ENCODE measurements around the gene TEDC1.
A peak's percentile ranks its signal among the peaks of the same experiment; 100 is the strongest.

The TEDC1 gene

DNA sequence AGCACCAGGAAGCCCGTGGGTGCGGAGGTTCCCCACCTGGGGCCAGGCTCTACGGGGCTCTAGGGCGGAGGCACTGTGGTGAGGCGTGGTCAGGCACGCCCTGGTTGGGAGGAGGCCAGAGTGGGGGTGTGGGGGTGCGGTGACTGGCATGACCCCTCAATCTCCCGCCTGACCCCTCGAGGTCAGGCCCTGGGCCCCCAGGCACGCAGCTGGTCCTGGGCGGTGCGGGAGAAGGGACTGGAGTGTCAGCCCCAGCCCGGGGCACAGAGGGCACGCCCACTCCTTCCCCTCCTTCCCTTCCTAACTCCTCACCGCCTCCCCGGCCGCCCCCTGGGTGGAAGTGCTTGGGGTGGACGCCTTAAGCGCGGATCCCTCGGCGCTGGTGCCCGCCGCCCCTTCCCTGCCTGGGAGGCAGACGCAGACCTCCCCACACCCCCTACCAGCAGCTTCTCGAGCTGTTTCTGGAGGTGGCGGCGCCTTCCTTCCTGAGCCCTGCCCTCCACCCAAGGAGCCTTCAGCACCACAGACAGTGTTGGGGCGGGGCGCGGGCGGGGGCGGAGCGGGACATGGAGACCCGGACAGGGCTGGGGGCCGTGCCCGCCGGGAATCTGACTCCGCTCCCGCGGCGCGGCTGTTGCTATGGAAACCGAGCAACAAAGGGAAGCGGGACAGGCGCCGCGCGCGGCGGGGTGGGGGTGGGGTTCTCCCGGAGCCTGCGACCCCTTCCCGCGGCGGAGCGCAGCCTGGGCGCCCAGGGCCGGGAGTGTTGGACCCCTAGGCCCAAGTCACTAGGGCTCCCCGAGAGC lies 17.2 kb upstream of the TEDC1 start:
- DNase-seq (ENCODE audit: low read depth): no peak

DNA sequence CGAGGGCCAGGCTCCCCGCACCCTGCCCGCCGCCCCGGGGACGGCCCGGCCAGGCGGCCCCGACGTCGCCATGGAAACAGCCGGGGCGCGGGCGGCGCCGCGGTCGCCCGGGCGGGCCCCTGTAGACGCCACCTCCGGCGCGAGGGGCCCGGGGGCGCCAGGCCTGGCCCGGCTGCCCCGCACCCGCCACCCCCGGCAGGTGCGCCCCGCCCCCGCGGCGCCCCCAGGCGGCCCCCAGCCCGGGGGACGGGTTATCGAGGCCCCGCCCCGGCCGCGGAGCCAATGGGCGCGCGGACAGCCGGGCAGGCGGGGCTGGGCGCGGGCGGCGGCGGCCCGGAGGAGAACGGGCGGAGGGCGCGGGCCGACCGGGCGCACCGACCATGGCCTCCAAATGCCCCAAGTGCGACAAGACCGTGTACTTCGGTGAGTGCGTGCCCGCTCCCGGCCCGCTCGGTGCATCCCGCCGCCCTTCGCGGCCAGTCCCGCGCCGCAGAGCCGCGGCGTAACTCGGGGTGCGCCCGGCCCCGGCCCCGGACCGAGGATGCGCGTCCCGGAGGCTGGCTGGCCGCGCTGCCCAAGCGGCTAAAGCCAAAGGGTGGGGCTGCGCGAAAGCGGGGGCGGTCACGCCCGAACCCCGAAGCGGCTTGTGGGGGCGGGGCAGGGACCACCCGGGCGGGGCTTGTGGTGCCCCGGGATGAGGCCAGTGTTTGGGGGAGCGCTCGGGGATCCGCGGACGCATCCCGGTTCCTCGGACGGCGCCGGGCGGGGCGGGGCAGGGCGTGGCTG lies 16.4 kb upstream of the TEDC1 start, which contains the start of gene CRIP2:
Gene CRIP2, plus strand, starts transcription at position 339 of the 786 bp plus-strand sequence. Its CDS starts 42 bp downstream, at position 381.
- DNase-seq (ENCODE audit: low read depth): no peak

DNA sequence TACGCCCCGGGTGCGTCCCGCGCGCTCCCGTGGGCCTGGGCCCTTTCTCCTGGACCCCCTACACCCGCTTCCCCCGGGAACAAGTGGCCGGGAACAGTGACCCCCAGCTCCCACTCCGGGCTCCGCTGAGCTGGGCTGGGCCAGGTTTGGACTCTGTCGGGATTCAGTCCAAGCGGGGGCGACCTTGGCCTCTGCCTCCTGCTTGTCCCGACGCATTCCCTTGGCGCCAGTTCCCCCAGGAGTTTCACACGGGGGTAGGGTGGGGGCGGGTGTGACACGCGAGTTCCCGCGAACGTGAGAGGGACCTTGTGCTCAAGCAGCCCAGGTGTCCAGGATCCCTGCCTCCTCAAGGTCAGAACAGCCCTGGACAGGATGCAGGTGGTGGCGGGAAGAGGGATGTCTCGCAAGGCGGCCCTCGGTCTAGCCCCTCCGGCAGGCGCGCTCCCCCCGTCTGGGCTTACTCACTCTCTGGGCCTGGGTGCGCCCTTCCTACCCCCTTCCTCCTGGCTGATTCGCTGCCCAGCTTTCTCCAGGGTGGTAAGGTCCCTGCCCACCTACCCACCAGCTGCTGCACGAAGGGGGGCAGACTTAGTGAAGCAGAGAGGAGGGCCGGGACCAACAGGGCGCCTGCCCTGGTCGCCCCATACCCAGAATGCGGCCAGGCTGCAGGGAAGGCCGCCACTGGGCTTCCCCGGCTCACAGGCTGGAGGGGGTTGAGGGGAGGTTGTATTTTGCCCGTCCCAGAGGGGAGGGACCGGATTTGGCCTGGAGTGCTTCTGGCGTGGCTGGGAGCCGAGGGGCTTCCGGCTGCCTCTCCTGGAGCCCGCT lies 15.6 kb upstream of the TEDC1 start:
- no peak for DNase-seq (ENCODE audit: low read depth)

DNA sequence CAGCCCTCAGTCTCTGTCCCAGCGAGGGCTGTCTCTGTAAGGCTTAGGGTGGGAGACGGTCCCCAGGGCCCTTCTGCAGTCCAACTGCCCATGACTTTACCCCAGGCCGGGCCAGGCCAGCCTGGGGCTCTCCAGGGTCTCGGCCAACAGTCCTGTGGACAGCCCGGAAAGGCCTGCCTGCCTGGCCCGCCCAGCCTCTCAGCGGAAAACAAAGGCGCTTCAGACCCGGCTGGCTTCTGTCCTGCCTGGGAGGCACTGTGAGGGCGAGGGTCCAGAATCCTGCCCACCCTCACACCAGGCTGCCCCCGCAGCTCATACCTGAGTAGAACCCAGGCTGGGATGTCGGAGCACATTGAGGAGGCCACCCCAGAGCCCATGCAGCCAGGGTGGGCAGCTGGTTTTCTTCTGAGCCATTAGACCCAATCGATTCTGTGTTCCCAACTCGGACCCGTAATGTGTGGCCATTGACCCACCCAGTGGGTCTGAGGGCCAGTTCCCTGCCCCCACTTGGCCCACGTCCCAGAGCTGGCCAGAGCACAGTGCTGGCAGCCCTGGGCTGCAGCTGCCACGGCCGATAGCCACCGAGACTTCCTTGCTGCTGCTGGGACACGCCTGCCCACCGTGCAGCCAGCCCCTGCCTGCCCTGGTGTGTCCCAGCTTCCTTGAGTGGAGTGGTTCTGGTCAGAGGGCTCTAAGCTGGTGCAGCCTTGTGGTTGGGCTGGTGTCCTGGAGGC lies 14.8 kb upstream of the TEDC1 start:
- DNase-seq (ENCODE audit: low read depth): no peak

DNA sequence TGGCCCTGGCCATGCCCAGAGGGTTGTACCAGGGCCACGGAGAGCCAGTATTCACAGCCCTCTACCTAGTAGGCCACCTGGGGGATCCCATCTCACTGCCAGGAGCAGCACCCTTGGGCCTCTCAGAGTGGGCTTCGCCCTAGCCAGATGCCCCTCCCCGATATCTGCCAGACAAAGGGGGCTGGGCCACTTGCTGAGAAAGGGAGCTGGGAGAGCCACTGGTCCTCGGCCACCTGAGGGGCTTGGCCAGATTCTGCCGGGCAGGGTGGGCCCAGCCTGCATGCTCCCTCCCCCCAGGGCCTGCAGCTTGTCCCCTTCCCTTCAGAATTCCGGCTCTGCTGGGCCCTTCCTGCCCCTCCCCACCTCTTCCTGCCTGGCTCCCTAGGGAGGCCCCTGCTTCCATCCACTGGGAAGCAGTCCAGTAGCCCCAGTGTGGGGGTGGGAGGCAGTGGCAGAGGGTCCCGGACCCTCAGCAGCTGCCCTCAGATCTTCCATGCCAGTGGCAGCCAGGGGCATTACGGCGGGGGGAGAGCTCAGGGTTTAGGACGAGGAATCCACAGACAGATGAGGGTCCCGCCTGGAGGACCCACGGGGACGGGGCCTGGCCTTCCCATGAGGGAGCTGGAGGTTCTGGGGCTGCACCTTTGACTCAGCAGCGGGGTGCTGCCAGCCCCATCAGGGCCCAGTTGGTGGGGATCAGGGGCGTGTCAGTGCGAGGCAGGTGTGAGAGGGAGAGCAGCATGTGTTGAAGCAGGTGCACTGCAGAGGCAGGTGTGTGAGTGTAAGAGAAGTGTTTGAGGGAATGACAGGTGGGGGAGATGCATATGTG lies 14.0 kb upstream of the TEDC1 start:
- no peak for DNase-seq (ENCODE audit: low read depth)

DNA sequence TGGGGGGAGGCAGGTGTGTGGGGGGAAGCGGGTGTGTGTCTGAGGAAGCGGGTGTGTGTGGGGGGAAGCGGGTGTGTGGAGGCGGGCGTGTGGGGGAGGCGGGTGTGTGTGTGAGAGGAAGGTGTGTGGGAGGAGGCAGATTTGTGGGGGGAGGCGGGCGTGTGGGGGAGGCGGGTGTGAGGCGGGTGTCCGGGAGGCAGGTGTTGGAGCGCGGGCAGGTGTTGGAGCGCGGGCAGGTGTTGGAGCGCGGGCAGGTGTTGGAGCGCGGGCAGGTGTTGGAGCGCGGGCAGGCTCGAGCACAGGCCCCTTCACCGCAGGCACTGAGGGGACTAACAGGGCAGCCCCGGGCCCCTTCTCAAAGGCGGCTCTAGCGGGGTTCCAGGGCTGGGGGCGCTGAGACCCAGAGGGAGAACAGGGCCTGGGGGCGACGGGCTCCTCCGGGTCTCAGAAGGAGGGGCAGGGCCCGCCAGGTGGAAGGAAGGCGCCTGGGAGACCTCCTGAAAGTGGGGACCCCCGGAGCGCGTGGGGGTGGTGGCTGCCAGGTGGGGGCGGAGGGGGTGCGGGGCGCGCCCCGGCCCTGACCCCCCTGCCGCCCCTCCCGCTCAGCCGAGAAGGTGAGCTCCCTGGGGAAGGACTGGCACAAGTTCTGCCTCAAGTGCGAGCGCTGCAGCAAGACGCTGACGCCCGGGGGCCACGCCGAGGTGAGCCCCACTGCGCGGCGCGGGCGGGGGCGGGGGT lies 13.2 kb upstream of the TEDC1 start:
- no peak for DNase-seq (ENCODE audit: low read depth)

DNA sequence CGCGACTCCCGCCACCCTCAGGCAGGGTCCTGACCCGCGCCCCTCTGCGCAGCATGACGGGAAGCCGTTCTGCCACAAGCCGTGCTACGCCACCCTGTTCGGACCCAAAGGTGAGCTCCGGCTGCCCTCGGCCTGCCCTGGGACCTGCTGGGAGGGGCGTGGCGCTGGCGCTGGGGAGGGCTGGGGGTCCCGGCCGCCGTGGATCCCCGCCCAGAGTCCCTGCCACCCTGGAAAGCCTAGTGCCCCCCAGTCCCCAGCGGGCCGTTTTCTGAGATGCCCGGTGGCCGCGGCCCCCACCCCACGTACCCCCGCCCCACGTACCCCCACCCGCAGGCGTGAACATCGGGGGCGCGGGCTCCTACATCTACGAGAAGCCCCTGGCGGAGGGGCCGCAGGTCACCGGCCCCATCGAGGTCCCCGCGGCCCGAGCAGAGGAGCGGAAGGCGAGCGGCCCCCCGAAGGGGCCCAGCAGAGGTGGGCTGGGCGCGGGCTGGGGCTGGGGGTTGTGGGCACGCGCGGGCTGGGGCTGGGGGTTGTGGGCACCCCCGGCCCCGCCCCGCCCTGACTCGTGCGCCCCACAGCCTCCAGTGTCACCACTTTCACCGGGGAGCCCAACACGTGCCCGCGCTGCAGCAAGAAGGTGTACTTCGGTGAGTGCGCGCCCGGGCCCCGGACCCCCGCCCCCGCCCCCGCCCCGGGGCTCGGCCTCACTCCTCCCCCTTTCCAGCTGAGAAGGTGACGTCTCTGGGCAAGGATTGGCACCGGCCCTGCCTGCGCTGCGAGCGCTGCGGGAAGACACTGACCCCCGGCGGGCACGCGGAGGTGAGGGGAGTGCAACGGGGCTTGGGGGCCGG lies 12.4 kb upstream of the TEDC1 start:
- no peak for DNase-seq (ENCODE audit: low read depth)

DNA sequence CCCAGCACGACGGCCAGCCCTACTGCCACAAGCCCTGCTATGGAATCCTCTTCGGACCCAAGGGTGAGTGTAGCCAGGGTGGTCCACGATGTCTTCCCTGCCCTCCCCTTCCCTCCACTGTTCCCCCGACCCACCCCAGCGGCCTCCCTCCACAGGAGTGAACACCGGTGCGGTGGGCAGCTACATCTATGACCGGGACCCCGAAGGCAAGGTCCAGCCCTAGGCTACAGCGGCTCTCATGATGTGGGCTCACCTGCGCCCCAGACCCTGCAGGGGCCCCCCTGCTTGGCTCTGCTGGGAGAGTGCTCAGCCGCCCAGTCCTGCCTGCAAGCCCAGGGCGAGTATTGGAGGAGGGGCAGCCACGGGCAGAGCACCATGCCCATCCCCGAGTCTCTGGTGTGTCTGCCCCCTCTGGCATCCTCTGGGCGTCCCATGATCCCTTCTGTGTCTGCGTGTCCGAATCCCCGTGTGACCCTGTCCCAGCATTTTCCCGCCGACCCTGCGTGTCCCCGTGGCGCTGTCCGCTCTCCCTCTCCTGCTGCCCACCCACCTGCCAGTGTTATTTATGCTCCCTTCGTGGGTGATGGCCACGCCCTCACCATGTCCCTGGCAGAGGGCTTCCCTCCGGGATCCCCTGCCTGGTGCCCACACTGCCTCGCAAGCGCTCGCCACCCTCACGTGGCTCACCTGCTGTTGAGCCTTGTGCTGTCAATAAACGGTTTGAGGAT lies 11.5 kb upstream of the TEDC1 start:
- no peak for DNase-seq (ENCODE audit: low read depth)

DNA sequence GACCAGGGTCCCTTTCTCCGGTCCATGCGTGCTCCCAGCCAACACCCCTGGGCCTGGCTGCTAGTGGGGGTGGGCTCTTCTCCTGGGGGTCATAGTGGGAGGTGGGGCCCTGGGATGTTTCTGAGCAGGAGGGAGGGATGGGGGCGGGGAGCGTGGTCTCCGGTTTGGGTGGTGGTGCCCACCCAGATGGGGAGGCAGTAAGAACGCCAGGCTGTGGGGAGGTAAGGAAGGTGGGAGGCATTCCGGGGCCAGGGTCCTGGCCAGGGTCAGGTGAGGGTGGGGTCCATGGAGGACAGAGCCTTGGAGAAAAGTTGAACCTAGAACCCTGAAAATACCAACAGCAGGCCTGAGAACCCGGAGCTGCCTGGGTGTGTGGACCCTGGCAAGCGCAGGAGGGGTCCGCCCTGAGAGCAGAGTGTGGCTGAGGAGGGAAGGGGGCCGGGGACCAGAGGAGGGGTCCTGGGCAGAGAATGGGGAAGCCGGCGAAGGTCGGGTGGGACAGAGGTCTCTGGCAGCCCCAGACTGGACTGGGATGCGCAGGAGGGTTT lies 10.8 kb upstream of the TEDC1 start:
- no peak for DNase-seq (ENCODE audit: low read depth)

DNA sequence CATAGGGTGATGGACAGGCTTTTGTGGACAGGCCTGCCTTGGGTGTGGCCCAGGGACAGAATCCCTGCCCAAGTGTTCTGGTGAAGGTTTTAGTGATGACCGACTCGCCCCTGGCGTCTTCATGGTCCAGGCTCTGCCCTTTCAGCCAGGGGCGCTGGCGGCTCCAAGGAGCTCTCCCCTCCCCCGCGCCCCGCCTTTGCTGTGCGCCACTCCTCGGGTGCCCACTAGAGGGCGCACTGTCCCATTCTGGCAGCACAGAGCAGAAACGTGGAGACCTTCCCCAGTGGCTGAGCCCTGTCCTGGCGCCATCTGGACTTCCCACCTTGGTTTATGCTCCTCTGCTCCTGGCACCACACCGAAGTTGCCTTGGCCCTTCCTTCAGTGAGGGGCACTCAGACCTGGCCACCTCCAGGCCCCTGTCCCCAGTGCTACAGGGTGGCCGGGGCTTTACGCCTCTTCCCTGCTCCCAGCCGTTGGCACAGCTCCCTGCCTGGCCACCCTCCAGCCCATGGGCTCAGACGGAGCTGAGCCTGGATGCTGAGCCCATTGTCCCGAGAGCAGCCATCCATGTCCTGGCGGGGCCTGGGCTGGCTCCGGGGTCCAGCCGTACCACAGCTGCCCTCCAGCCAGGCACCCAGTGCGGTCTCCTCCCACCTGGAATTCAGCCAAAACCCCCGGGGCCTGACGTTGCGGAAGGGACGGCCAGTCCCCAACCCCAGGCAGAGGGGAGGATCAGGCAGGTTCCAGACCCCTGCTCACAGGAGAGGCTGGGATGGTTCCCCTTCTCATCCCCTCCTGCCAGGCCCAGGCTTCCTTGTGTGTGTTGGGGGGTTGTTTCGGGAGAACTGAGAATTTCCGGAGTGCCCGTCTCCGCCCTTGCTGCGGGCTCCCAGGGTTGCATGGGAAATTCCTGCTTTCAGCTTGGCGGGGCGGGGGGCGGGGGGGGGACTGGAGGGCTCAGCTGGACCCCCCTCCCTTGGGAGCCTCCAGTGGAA lies 9.9 kb upstream of the TEDC1 start:
- no peak for DNase-seq (ENCODE audit: low read depth)

DNA sequence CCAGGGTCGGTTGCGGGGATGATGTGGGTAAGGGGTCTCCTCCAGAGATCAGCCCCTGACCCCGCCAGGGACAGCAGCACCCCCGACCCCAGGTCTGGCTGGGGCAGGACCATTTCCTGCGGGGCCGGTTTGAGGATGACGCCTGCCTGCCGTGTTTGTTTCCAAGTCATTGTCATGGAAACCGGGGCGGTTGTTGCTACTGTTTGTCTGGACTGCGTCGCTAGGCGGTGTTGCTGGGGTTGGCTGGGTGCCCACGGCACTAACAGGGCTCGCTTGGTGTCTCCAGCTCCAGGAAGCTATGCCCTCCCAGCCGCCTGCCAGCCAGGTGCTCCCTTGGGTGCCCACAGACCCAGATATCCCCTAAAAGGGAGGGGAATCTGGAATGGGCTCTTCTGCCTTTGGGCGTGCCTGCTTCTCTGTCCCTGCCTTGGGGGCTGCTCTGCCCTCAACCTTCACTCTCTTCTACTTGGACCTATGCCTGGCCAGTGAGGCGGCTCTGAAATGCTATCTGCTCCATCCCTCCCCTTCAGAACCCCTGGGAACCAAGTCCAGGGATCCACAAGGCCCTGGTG lies 9.1 kb upstream of the TEDC1 start:
- DNase-seq (ENCODE audit: low read depth): peak; percentile 89

DNA sequence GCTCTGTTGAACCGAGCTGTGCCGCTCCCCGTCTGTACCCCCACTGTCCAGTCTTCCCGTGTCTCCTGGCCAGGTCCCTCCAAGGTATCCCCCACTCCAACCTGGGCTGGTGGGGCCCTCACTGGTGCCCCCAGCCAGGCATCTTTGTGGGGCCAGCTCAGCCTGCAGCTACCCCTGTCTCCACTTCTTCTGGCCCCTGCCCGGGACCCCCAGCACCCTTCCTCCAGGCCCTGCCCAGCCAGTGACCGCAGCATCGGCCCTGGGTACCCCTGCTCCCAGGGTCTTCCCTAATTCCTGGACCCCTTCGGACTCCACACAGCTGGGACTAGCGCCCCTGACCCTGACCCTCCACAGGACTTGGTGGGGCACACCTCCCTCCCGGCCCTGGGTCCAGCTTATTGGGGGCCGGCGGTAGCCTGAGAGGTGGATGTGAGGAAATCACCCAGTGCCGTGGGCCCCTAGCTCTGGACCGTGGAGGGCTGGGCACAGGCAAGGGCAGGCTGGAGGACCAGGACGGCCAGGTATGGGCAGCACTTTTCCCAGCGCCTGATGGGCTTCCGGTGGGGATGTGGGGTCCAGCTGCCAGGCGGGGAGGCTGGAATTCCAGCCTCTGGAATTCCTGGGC lies 8.4 kb upstream of the TEDC1 start:
- DNase-seq (ENCODE audit: low read depth): no peak

DNA sequence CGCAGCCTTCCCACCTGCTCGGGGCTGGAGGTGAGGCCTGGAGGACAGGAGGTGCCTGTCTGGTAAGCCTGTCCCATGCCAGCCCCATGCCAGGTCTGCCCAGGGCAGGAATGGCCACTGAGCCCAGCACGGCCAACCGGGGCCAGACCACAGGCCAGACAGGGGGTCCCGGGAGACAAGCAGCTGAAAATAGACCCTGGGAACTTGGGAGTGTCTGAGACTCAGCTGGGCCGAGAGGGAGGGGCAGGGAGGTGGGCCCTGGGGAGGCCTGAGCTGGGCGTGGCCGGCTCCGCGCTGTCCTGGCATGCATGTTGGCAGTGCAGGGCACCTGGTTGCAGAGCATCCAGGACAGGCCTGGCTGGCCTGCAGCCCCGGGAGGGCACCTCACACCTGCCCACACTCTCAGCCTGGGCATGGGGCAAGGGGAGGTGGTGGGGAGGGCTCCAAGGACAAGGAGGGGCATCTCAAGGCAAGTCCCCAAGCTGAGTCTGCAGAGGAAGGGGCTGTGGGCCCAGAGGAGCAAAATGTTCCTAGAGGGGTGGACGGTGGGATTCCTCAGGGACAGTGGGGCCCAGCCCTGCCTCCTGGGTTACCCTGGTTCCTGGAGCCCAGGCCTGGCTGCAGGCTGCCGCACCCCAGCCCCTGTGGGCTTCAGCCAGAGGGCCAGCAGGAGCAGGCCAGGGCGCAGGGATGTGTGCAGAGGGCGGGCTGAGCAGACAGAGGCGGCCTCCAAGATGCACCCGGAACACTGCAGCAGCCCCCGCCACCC lies 7.6 kb upstream of the TEDC1 start:
- no peak for DNase-seq (ENCODE audit: low read depth)

DNA sequence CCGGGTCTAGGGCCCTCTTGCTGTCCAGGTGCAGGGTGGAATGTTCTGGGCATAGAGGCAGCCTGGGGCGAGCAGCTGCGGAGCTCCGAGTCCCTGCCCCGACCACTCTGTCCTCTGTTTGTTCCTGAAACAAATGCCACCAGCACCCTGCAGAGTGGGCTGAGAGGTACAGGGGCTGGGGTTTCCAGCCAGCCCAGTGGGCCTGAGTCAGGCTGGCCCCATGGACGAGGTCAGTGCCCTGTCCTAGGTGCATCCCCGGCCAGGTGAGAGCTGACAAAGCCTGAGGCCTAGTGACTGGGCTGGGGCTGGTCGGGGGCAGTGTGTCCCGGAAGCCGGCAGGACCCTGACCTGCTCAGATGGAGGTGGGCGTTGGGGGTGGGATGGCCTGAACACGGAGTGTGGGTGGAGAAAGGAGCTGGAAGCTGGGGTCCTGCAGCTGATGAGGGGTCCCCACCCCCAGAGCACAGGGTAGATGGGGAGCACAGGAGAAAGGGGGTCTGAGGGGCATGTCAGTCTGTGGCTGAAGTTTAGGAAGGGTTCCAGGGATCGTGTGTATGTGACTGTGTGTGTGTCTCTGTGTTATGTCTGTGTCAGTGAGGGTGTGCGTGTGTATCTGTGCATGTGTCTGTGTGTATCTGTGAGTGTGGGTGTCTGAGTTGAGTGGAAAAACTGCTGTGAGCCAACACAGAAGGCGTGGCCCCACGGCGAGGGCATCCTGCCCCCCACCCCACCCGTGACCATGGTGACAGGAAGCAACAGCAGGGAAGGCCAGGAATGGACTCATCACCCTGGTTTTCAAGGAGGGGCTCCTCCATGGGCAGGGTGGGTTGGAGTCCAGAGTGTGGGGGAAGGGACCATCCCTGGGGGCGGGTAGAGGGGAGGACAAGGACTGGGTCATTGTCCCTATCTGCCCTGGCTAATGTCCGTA lies 6.7 kb upstream of the TEDC1 start:
- no peak for DNase-seq (ENCODE audit: low read depth)
